Neural progenitor cell (in vitro differentiated cells): Measurements from ENCODE around the gene AMBRA1.

ENCODE experiments used
- CTCF ChIP-seq: fragments of 200-600 bp; sonication (generic); IDR thresholded peaks from 2 replicates; pipeline ENCODE4 v1.5.1; 2017; ENCODE audit warnings: antibody characterized with exemption, mild to moderate bottlenecking
- EZH2 ChIP-seq: fragments of 200-600 bp; sonication (generic); IDR thresholded peaks from 2 replicates; pipeline ENCODE4 v1.6.1; 2017; ENCODE audit warnings: antibody characterized with exemption, mild to moderate bottlenecking, moderate library complexity
- EZH2phosphoT487 ChIP-seq: fragments of 200-600 bp; sonication (generic); IDR thresholded peaks from 2 replicates; pipeline ENCODE4 v1.6.1; 2017; ENCODE audit warnings: antibody characterized with exemption

GRCh38 chr11:46360878-46361277 lies 232.9 kb downstream of the AMBRA1 start:
- TF ChIP-seq CTCF: no peak
- TF ChIP-seq EZH2phosphoT487: no peak
- TF ChIP-seq EZH2: no peak
